Eye (tissue), 1 donor: ENCODE measurements around the gene KCTD8.

Experiments
- DNase-seq: peaks from one replicate; pipeline ENCODE4 v3.0.0-alpha.2; 2015

Gene KCTD8

DNA sequence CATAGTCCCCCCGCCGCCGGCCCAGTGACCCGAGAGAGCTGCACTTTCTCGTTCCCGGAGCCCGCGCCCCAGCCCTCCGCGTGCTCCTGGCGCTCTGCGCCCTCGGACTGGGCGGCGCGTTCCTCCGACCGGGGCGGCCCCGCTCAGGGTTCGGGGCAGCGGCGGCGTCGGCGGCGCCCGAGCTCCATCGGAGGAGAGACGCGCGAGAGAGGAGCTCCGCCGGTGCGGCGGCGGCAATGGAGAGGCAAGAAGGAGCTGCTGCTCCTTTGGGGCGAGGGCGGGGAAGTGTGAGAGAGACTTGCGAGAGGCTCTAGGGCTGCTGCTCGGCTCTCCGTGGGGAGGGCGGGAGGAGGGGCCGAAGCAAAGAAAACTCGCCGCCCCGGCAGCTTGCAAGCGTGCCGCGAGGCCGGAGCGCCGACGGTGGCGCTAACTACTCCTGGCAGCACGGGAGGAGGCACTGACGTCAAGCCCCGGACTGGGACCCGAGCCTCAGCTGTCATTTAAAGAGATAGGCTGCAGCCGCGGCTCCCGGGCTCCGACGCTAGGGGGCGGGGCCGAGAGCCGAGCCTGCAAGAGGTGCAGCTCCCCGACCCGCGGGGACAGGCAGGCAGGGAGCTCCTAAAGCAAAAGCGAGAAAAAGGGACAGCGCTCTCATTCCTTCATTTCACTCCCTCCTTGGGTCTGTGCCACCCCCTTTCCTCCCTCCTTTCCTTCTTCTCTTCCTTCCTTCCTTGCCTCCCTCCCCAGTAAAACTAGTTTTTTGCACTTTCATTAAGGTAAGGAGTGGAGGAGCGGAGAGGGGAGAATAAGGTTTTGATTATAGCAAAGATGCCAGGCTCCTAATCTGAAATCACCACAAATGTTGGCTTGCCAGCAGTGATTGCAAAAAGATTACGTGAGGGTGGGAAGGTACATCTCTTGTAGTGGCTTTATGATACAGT, at the start of gene KCTD8:
TSS of gene KCTD8 (minus strand) at position 289 of the 941 bp plus-strand sequence.
- peak; percentile 98 for DNase-seq

- DNase-seq, result no peak
Measured at GRCh38 chr4:44494810-44495701, 46.4 kb upstream of the KCTD8 start.

DNA sequence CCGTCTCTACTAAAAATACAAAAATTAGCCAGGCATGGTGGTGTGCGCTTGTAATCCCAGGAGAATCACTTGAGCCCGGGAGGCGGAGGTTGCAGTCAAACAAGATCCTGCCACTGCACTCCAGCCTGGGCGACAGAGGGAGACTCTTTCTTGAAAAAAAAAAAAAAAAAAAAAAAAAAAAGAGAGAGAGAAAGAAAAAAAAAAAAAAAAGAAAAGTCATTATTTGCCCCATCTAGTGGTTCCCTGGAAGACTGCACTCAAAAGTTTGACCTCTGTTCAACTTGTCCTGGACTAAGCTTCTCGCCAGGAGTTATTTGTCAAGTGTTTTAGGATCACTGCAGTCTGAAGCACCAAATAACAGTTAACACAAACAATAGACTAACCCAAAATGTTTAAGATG, 45.3 kb upstream of the KCTD8 start:
- DNase-seq, result peak; percentile 43

DNA sequence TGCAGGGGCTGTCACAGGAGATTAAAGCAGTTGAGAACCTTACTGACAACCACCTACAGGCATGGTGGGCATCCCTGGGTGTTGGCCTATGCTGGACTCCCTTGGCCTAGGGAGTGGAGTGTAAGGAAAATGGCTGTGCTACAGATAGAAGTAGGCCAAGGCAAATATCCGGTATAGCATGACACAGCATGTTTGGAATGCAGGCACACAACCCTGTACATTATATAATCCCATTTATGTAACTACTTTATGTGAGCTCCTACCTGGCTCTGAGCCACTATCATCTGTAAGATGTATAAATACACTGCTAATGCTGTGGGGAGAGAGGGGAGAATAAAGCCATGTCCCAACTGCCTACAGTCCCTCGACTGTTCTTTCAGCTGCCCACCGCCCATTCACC, 38.7 kb upstream of the KCTD8 start:
- no peak for DNase-seq

- no peak for DNase-seq
Measured at GRCh38 chr4:44479731-44480130, 31.1 kb upstream of the KCTD8 start.

DNA sequence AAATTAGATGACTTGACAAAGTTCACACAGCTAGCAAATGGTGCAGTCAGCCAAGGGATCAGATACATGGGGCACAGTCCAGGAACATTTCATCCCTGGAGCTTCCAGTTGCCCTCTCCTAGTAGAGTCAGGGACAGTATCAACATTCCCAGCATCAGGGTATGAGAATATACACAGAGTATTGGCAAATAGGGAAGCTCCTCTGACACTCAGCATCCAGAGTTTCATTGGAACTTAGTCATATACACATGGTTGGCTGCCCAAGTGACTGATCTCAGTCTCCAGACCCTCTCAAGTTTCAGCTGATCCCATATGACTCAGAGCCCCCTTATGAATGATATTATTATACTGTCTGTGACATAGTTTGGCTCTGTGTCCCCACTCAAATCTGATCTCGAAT, 13.7 kb upstream of the KCTD8 start:
- no peak for DNase-seq

- peak; percentile 86 for DNase-seq
Measured at GRCh38 chr4:44447563-44448504, 775 bp downstream of the KCTD8 start.

DNA sequence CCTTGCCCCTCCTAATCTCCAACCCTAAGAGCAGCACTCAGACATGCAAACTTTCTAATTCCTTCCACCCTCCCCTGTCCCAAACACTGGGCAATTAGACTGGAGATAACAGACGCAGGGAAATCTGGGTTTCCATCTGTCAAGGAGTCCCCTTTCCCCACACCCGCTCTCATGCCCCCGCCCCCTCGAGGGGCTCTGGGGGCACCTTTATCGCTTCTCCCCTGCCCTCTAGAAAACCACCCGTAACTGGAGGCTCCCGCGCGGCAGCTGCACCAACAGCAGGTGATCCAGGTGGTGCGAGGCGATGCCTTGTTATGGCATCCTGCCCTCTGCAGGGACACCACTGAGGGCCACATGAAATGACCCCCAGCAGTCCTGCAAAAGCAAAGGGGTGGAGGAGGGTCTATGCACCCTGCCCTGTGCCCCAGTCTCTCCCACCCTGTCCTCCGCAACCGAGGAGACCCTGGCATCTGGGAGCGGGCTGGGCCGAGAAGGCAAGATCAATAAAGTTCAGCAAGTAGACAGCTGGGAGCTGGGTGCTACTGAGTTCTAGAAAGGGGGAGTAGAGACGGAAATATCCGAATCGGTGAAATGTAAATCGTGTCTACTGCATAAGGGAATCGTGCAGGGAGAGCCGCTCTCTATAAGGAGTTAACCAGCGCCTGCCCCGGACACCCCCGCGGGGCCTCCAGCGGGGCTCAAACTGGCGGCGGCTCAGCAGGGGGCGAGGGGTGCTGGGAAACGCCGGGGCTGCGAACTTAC, 1.6 kb downstream of the KCTD8 start:
- peak; percentile 71 for DNase-seq

- peak; percentile 27 for DNase-seq
Measured at GRCh38 chr4:44446191-44446590, 2.4 kb downstream of the KCTD8 start.

- DNase-seq, result no peak
Measured at GRCh38 chr4:44438687-44439086, 9.9 kb downstream of the KCTD8 start.

DNA sequence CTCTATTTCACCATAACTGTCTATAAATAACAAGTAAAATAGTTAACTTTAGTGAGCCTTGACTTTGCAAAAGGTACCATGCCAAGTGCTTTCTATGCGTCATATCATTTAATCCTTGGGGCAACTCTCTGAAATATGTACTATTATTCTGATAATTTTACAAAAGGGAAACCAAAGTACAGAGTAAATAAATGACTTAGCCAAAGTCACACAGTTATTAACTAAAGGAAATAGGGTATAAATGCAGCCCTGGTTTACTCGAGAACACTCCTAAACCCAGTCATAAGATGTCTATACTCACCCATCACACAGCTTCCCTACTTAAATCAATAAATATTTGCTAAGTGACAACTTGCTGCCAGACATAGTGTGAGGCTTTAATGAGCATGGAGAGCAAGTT, 14.4 kb downstream of the KCTD8 start:
- DNase-seq, result no peak

GRCh38 chr4:44425614-44426208, 22.9 kb downstream of the KCTD8 start:
- peak; percentile 73 for DNase-seq

GRCh38 chr4:44422912-44423311, 25.7 kb downstream of the KCTD8 start:
- peak; percentile 52 for DNase-seq

DNA sequence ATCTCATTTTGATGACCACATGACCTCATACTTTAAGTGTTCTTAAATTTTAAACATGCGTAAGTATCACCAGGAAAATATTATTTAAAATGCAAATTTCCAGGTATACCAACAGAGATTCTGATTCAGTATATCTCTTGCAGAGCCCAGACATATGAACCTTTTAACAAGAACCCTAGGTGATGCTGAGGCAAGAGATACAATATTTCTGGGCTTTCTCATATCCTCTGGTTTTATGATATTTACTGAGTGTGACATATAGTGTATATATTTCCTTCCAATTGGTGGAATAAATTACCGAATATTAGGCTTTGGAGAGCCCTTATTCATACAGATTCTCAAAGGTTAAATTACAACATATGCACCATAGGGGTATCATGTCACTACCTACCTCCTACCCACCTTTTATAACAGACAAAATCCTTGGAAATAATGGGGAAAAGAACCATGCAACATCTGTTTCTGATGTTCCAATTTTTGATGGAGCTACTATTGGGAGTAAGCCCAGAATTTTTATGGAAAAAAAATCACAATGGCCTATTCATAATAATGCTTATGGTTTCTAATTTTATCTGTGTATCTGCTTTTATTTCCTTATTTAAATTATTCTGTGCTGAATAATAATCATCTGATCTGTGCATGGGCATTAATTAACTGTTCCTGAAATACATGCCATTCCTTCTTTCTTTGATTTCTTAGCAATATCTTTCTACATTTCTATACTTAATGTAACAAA, 27.1 kb downstream of the KCTD8 start:
- no peak for DNase-seq

DNA sequence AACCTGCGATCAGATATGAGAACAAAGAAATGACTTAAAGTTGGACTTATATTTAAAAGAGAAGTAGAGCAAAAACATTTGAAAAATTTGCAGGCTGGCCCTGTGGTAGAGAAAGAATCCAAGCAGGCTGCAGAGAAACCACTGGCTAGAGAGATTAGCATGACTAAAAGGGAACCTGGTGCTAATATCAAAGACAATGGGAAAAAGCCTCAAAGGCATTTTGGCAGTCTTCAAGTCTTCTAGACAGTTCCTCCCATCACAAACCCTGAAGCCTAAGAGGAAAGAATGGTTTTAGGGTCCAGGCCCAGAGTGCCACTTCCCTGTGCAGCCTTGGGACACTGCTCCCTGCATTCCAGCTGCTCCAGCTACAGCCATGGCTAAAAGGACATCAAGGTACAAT, 33.4 kb downstream of the KCTD8 start:
- no peak for DNase-seq

DNA sequence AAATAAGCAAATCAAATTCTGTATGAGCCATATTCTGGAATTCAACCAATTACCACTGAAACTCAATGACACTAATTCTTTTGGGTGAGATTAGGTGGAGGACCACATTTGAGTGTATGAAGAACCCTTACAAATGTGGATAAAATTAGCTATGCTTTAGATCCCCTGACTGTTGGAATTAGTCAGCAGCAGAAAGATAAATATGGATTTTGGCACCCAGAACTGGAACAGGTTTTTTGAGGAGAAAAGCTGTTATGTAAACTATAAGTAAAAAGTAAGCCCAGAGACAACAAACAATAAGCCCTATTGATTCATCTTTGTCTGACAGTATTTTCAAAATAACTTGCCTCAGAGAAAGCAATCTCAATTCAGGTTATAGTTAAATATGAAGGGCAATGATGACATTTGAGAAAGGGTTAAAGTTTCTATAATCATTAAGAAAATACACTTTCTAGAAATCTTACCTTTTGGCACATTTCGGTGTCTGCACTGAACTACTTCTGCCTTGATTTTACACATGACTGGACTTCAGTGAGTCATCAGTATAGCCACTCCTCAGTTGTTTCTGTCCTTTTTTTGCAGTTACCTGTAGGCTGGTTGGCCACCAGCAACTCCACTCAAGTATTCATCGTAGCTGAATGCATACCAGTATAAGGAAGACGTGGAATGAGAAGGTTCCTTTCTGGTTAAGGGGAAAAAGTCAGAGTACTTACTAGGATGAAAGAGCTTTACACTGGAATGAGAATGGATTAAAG, 80.0 kb downstream of the KCTD8 start:
- DNase-seq, result no peak

DNA sequence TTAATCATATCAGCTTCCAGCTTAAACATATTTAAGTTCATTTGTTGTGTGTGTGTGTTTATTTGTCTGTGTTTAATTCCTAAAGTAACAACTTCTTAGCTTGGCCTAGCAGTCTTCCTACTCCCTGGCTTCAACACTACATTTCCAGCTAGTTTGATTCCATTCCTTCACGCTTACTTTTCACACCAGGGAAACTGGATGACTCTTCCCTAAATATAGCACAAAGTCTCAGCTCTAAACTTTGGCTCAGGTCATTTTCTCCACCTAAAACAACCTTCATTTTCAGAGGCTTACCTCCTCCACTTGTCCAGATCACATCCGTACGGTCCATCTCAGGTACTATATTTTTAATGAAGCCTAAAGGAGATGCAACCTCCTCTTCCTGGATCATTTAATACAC, 94.4 kb downstream of the KCTD8 start:
- no peak for DNase-seq

- DNase-seq, result peak; percentile 18
Measured at GRCh38 chr4:44351069-44351468, 97.5 kb downstream of the KCTD8 start.

GRCh38 chr4:44342800-44343199, 105.8 kb downstream of the KCTD8 start:
- DNase-seq, result no peak

DNA sequence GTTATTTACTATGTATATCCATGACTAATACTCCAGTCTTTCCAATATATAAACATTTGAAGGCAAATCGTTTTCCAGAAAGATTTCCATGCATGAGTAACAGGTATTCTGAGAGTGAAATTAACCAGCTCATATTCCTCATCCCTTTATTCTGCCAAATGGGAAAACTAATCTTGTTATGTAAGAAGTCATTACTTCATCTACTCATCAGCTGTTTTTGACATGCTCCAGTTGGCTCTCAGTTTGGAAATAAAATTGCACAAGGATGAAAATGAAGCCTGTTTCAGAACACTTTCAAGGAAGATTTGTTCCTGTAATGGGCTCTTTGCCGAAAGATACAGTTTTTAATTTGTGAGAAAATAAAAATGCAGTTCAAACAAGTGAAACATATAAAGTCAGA, 121.9 kb downstream of the KCTD8 start:
- DNase-seq, result no peak
